ENCODE measurements around the gene DNAH12.
A peak's percentile ranks its signal among the peaks of the same experiment; 100 is the strongest.
"Not testable (repeated sequence)": the region's sequence is repeated elsewhere in the genome, so short reads cannot be mapped to it uniquely, and the experiment has no call there.

The DNAH12 gene

DNA sequence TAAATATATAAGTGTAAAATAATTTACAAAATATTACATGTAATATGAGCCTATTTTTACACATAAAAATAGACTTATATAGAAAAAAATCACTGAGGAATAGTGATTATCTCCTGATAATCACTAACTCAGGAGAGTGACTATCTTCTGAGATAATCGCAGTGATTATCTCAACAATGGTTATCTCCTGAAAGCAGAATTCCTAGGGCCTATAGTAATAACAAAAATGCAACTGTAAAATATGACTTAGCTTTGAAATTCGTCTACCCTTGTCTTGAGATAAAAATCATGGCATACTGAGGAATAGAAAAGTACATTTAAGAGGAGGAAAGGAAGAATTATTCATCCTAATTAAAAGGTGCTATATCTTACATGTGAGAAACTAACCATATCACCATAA lies 134.7 kb downstream of the DNAH12 start:
- DNase-seq (ENCODE audit: low read depth, low spot score): no peak

- DNase-seq (ENCODE audit: low read depth, low spot score): no peak
Measured at GRCh38 chr3:57402675-57403074, 141.5 kb downstream of the DNAH12 start.

- peak; percentile 21 for DNase-seq (ENCODE audit: low read depth, low spot score)
Measured at GRCh38 chr3:57397175-57398026, 146.7 kb downstream of the DNAH12 start.

GRCh38 chr3:57393977-57394376 lies 150.2 kb downstream of the DNAH12 start:
- DNase-seq (ENCODE audit: low read depth, low spot score): no peak

- DNase-seq (ENCODE audit: low read depth, low spot score): no peak
Measured at GRCh38 chr3:57391767-57392166, 152.4 kb downstream of the DNAH12 start.

DNA sequence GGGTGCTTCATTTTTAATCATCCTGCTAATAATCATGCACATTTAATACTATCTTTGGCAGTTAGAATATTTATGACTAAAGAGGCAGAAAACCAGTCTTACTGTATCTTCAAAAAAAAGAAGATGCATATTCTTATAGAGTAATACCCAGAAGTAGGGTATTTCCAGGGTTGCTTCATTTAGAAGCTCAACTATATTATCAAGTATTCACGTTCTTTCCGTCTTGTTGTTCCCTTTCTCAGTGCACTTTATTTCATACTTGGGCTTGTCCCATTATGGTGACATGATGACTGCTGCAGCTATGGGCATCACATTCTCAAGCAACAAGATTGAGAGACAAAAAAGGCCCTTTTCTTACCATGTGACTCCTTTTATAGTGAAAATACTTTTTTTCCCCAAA lies 154.9 kb downstream of the DNAH12 start:
- DNase-seq (ENCODE audit: low read depth, low spot score): no peak

DNA sequence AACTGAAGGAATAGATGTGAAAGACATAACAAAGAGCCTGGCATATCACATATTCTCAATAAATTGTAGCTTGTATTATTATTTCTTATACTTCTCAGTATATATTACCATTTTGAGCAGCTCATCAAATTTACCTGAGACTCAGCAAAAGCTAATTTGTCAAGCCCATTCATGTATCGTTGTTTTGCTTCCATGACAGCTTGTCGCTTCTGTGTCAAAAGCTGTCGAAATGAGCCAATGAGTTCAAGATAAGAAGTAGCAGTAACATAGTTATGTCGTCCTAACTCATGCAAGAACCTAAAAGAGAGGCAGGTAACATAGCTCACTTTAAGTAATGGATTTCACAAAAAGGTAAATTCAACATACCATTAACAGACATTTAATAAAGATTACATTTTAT lies 157.8 kb downstream of the DNAH12 start:
- no peak for DNase-seq (ENCODE audit: low read depth, low spot score)

GRCh38 chr3:57385498-57385897 lies 158.6 kb downstream of the DNAH12 start:
- DNase-seq (ENCODE audit: low read depth, low spot score): no peak

DNA sequence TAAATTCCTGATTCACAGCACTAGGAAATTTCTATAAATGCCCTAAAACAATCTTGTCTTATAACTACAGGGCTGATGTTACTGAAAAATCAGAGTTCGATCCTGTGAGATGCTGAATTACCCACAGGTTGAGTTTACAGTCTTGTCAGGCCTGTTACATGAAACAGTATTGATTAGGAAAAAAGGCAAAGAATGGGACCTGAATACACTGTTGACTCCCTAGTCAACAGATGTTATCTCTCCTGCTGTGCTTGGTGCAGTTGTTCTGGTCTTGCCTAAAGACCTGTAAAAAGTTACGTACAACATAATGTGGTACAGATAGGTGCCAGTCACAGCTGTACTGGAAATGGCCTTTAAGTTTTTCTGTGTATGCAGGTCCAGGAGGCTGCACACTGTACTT lies 160.3 kb downstream of the DNAH12 start:
- DNase-seq (ENCODE audit: low read depth, low spot score): no peak

- no peak for DNase-seq (ENCODE audit: low read depth, low spot score)
Measured at GRCh38 chr3:57383406-57383805, 160.7 kb downstream of the DNAH12 start.

DNA sequence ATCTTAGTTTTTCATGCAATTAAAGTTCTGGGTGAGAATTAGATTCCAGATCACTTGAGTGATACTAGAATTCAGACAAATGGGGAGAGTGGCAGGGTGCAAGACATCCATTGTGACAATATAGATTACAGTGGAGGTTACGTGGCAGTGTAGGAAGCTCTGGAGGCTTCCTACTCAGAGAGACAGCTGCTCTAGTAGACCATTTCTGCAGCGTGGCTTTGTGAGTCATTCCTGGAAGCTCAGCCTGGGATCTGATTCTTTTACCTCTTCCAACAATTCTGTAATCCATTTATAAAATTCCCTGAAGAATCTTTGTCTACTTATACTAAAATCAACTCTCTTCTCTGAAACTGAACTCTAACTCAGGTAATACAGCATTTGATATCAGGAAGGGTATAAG lies 161.2 kb downstream of the DNAH12 start:
- no peak for DNase-seq (ENCODE audit: low read depth, low spot score)

GRCh38 chr3:57370341-57370740 lies 173.8 kb downstream of the DNAH12 start:
- no peak for DNase-seq (ENCODE audit: low read depth, low spot score)

DNA sequence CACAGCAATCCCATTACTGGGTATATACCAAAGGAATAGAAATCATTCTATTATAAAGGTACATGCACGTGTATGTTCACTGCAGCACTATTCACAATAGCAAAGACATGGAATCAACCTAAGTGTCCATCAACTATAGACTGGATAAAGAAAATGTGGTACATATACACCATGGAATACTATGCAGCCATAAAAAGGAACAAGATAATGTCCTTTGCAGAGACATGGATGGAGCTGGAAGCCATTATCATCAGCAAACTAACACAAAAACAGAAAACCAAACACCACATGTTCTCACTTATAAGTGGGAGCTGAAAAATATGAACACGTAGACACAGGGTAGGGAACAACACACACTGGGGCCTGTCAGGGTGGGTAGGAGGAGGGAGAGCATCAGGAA lies 179.1 kb downstream of the DNAH12 start:
- DNase-seq (ENCODE audit: low read depth, low spot score): not testable (repeated sequence)

- DNase-seq (ENCODE audit: low read depth, low spot score): not testable (repeated sequence)
Measured at GRCh38 chr3:57356275-57356674, 187.9 kb downstream of the DNAH12 start.

DNA sequence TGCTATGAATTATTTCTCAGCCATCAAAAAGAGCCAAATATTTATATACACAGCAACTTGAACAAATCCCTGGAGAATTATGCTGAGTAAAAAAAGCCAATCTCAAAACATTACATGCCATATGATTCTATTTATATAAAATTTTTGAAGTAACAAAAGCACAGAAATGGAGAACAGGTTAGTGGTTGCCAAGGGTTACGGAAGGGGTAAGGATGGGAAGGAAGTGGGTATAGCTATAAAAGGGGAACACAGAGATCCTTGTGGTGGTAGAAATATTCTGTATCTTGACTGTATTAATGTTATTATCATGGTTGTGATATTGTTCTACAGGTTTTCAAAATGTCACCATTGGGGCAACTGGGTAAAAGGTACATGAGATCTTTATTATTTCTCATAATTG lies 189.4 kb downstream of the DNAH12 start:
- DNase-seq (ENCODE audit: low read depth, low spot score): no peak

DNA sequence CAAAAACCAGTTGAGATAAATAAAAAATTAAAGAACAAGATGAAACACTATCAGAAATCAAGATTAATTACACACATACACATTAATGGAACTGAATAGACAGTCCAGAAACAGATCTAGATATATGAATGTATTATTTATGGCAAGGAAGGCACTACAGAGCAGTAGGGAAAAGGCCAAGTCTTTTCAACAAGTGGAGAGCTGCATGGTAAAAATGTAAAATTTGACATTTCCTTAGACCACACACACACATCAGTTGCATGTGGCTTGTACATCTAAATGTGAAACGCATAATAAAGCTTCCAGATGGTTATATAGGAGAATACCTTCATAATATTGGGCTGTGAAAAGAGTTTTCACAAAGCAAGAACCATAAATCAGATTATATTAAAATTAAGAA lies 193.9 kb downstream of the DNAH12 start:
- DNase-seq (ENCODE audit: low read depth, low spot score): no peak

DNA sequence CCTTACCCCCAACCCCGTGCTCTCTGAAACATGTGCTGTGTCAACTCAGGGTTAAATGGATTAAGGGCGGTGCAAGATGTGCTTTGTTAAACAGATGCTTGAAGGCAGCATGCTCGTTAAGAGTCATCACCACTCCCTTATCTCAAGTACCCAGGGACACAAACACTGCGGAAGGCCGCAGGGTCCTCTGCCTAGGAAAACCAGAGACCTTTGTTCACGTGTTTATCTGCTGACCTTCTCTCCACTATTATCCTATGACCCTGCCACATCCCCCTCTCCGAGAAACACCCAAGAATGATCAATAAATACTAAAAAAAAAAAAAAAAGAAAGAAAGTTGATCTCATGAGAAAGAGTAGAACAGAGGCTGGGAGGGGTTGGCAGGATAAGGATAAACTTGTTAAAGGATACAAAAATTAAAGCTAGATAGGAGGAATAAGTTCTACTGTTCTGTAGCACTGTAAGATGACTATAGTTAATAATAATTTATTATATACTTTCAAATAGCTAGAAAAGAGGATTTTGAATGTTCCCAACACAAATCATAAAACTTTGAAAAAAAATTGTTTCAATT lies 205.0 kb downstream of the DNAH12 start:
- not testable (repeated sequence) for DNase-seq (ENCODE audit: low read depth, low spot score)

DNA sequence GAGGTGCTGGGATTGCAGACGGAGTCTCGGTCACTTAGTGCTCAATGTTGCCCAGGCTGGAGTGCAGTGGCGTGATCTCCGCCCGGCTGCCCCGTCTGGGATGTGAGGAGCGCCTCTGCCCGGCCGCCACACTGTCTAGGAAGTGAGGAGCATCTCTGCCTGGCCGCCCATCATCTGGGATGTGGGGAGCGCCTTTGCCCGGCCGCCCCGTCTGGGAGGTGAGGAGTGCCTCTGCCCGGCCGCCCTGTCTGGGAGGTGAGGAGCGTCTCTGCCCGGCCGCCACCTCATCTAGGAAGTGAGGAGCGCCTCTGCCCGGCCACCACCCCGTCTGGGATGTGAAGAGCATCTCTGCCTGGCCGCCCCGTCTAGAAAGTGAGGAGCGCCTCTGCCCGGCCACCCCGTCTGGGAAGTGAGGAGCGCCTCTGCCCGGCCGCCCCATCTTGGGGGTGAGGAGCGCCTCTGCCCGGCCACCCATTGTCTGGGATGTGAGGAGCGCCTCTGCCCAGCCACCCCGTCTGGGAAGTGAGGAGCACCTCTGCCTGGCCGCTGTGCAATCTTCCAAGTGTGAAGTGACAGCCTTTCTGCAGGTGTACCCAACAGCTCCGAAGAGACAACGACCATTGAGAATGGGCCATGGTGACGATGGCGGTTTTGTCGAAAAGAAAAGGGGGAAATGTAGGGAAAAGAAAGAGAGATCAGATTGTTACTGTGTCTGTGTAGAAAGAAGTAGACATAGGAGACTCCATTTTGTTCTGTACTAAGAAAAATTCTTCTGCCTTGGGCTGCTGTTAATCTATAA lies 205.7 kb downstream of the DNAH12 start:
- DNase-seq (ENCODE audit: low read depth, low spot score): not testable (repeated sequence)

DNA sequence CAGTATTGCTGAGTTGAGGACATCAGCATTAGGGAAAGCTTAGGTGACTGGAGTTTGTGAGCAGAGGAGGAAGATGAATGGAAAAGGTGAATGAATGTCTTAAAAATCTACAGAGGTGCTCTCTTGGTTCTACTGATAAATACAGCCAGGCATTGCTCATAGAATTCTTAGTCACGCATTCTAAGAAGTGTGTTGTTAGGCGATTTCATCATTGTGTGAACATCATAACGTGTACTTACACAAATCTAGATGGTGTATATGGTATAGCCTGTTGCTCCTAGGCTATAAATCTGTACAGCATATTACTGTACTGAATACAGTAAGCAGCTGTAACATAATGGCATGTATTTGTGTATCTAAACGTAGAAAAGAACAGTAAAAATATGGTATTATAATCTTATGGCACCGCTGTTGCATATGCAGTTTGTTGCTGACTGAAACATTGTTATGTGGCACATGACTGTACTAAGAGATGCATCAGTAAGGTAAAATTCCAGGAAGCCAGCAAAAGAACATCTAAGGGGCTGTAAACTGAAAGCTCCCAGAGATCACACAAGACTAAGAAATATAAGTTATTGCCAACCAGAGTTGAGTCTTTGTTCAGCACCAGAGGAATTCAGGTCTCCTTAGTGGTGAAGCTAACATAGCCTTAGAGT lies 208.7 kb downstream of the DNAH12 start:
- no peak for DNase-seq (ENCODE audit: low read depth, low spot score)

GRCh38 chr3:57331078-57331610 lies 213.0 kb downstream of the DNAH12 start:
- DNase-seq (ENCODE audit: low read depth, low spot score): no peak

DNA sequence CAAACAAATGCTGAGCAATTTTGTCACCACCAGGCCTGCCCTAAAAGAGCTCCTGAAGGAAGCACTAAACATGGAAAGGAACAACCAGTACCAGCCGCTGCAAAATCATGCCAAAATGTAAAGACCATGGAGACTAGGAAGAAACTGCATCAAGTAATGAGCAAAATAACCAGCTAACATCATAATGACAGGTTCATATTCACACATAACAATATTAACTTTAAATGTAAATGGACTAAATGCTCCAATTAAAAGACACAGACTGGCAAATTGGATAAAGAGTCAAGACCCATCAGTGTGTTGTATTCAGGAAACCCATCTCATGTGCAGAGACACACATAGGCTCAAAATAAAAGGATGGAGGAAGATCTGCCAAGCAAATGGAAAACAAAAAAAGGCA lies 217.6 kb downstream of the DNAH12 start:
- DNase-seq (ENCODE audit: low read depth, low spot score): not testable (repeated sequence)

- no peak for DNase-seq (ENCODE audit: low read depth, low spot score)
Measured at GRCh38 chr3:57314204-57314603, 229.9 kb downstream of the DNAH12 start.
